Cortex of kidney (tissue), 1 donor: Measurements from ENCODE around the gene MMGT1.
A peak's percentile ranks its signal among the peaks of the same experiment; 100 is the strongest.

Source experiments
- DNase-seq: peaks from one replicate; lab custom pipeline; 2025; lab: John Stamatoyannopoulos, UW

Gene MMGT1

GRCh38 chrX:135973548-135974278, at the start of gene MMGT1:
Gene MMGT1 (minus strand): TSS chrX:135973988. CDS start chrX:135973675, 313 bp downstream.
- DNase-seq = no peak

GRCh38 chrX:136021903-136022302, 48.1 kb upstream of the MMGT1 start:
- no peak for DNase-seq

GRCh38 chrX:136021160-136021559, 47.4 kb upstream of the MMGT1 start:
- DNase-seq = no peak

GRCh38 chrX:136019226-136019625, 45.4 kb upstream of the MMGT1 start:
- DNase-seq = no peak

- no peak for DNase-seq
Measured at GRCh38 chrX:136016881-136017280, 43.1 kb upstream of the MMGT1 start.

GRCh38 chrX:136015016-136015415, 41.2 kb upstream of the MMGT1 start:
- DNase-seq = no peak

GRCh38 chrX:135988245-135988644, 14.5 kb upstream of the MMGT1 start:
- DNase-seq = no peak

- no peak for DNase-seq
Measured at GRCh38 chrX:135985973-135986310, 12.2 kb upstream of the MMGT1 start.

GRCh38 chrX:135985157-135985972, 11.6 kb upstream of the MMGT1 start, which contains the start of gene SLC9A6:
Gene SLC9A6 (plus strand): TSS chrX:135985435. CDS start chrX:135985659, 224 bp downstream.
- peak; percentile 6 for DNase-seq

GRCh38 chrX:135984791-135985156, 11.0 kb upstream of the MMGT1 start:
- DNase-seq = no peak

- no peak for DNase-seq
Measured at GRCh38 chrX:135984256-135984655, 10.5 kb upstream of the MMGT1 start.

- no peak for DNase-seq
Measured at GRCh38 chrX:135982860-135983259, 9.1 kb upstream of the MMGT1 start.

- DNase-seq = no peak
Measured at GRCh38 chrX:135981668-135982067, 7.9 kb upstream of the MMGT1 start.

- DNase-seq = no peak
Measured at GRCh38 chrX:135981010-135981409, 7.2 kb upstream of the MMGT1 start.

GRCh38 chrX:135977611-135978010, 3.8 kb upstream of the MMGT1 start:
- DNase-seq = no peak

- no peak for DNase-seq
Measured at GRCh38 chrX:135975421-135975820, 1.6 kb upstream of the MMGT1 start.

- no peak for DNase-seq
Measured at GRCh38 chrX:135974279-135974856, 580 bp upstream of the MMGT1 start.

GRCh38 chrX:135973025-135973547, 702 bp downstream of the MMGT1 start:
- no peak for DNase-seq

- DNase-seq = no peak
Measured at GRCh38 chrX:135951291-135951690, 22.5 kb downstream of the MMGT1 start.

- DNase-seq = no peak
Measured at GRCh38 chrX:135944486-135944885, 29.3 kb downstream of the MMGT1 start.

- DNase-seq = no peak
Measured at GRCh38 chrX:135931644-135932487, 41.9 kb downstream of the MMGT1 start.

- DNase-seq = no peak
Measured at GRCh38 chrX:135927897-135928296, 45.9 kb downstream of the MMGT1 start.
